OCI-LY1 (cell line): ENCODE results near the gene CASZ1.

Experiments used
- H2AFZ ChIP-seq: fragments of 200-600 bp; sonication (generic), shearing (Covaris generic); 2 replicates; pipeline ENCODE4 v1.6.0; 2014; ENCODE audit warnings: antibody characterized with exemption, mild to moderate bottlenecking, low read length
- H3F3A ChIP-seq: fragments of 200-600 bp; sonication (generic), shearing (Covaris generic); 2 replicates; pipeline ENCODE4 v1.6.0; 2014; ENCODE audit warnings: mild to moderate bottlenecking, antibody characterized with exemption, low read length, moderate library complexity; ENCODE audit not compliant: insufficient read depth
- H3K27ac ChIP-seq: fragments of 200-600 bp; sonication (generic); 2 replicates; pipeline ENCODE4 v1.5.1; 2014; ENCODE audit warnings: low read length, mixed run types, mild to moderate bottlenecking, low read depth; ENCODE audit not compliant: poor library complexity, severe bottlenecking
- H3K27me3 ChIP-seq: fragments of 200-600 bp; sonication (generic); 2 replicates; pipeline ENCODE4 v1.6.0; 2014; ENCODE audit warnings: antibody characterized with exemption, mild to moderate bottlenecking, low read length, moderate library complexity; ENCODE audit not compliant: insufficient read depth
- H3K36me3 ChIP-seq: fragments of 200-600 bp; sonication (generic); 2 replicates; pipeline ENCODE4 v1.6.1; 2014; ENCODE audit warnings: mild to moderate bottlenecking, antibody characterized with exemption, low read length, moderate library complexity, mixed read lengths; ENCODE audit not compliant: insufficient read depth
- H3K4me1 ChIP-seq: fragments of 200-600 bp; sonication (generic); 2 replicates; pipeline ENCODE4 v1.5.1; 2014; ENCODE audit warnings: mild to moderate bottlenecking, low read length, moderate library complexity; ENCODE audit not compliant: insufficient read depth, severe bottlenecking
- H3K4me2 ChIP-seq: fragments of 200-600 bp; sonication (generic), shearing (Covaris generic); 2 replicates; pipeline ENCODE4 v1.6.1; 2014; ENCODE audit warnings: low read length
- H3K4me3 ChIP-seq: fragments of 200-600 bp; sonication (generic); 2 replicates; pipeline ENCODE4 v1.5.1; 2014; ENCODE audit warnings: low read length, low read depth, mild to moderate bottlenecking, mixed read lengths; ENCODE audit not compliant: poor library complexity, severe bottlenecking
- H3K79me2 ChIP-seq: fragments of 200-600 bp; shearing (Covaris generic); 2 replicates; pipeline ENCODE4 v1.6.1; 2016; ENCODE audit warnings: mixed run types, low read length, mixed read lengths; ENCODE audit not compliant: insufficient read depth
- H3K9ac ChIP-seq: fragments of 200-600 bp; sonication (generic), shearing (Covaris generic); 2 replicates; pipeline ENCODE4 v1.6.1; 2014; ENCODE audit warnings: mild to moderate bottlenecking, low read length, mixed read lengths
- H3K9me2 ChIP-seq: fragments of 200-600 bp; sonication (generic), shearing (Covaris generic); 2 replicates; pipeline ENCODE4 v1.6.1; 2014; ENCODE audit warnings: low read depth, mild to moderate bottlenecking, low read length, mixed read lengths
- H3K9me3 ChIP-seq: fragments of 200-600 bp; shearing (Covaris generic); 2 replicates; pipeline ENCODE4 v1.6.1; 2014; ENCODE audit warnings: low read length, mixed read lengths
- H4K20me1 ChIP-seq: fragments of 200-600 bp; sonication (generic), shearing (Covaris generic); 2 replicates; pipeline ENCODE4 v1.6.0; 2016; ENCODE audit warnings: mild to moderate bottlenecking, low read length; ENCODE audit not compliant: insufficient read depth
- CTCF ChIP-seq: fragments of 200-600 bp; sonication (generic), shearing (Covaris generic); IDR thresholded peaks from 2 replicates; pipeline ENCODE4 v1.5.1; 2017; ENCODE audit warnings: mild to moderate bottlenecking, antibody characterized with exemption, low read length, moderate library complexity, mixed read lengths
- EZH2 ChIP-seq: fragments of 200-600 bp; sonication (generic), shearing (Covaris generic); IDR thresholded peaks from 2 replicates; pipeline ENCODE4 v1.8.0; 2017; ENCODE audit warnings: borderline replicate concordance, mixed run types, mild to moderate bottlenecking, antibody characterized with exemption, low read length, moderate library complexity, mixed read lengths

CASZ1 gene

GRCh38 chr1:10701145-10701544 lies 95.3 kb downstream of the CASZ1 start:
- Histone ChIP-seq H3K27ac (no peak overlapping the region), H3K4me3 (no peak overlapping the region), H3K4me1 (no peaks in the 10 kb centered on the region), H2AFZ (no peak overlapping the region), H3K4me2 (no peak overlapping the region), H3K36me3 (no peaks in the 10 kb centered on the region), H3K79me2 (no peaks in the 10 kb centered on the region), H3K9me2 (no peaks in the 10 kb centered on the region), H4K20me1 (no peaks in the 10 kb centered on the region), H3K9me3 (no peaks in the 10 kb centered on the region), H3F3A (no peaks in the 10 kb centered on the region), H3K9ac (no peak overlapping the region), H3K27me3 (no peaks in the 10 kb centered on the region)
- TF ChIP-seq EZH2 (no peak), CTCF (no peak)

GRCh38 chr1:10699470-10699835 lies 97.0 kb downstream of the CASZ1 start:
- Histone ChIP-seq H3K79me2 (no peaks in the 10 kb centered on the region), H3K4me1 (peaks cover 4% of the 10 kb centered on the region), H3K9ac (no peak overlapping the region), H3K4me2 (no peak overlapping the region), H3K4me3 (no peak overlapping the region), H2AFZ (no peak overlapping the region), H3K9me3 (no peaks in the 10 kb centered on the region), H3K36me3 (no peaks in the 10 kb centered on the region), H4K20me1 (no peaks in the 10 kb centered on the region), H3F3A (no peaks in the 10 kb centered on the region), H3K9me2 (no peaks in the 10 kb centered on the region), H3K27me3 (no peaks in the 10 kb centered on the region), H3K27ac (no peak overlapping the region)
- no peak for TF ChIP-seq CTCF
- TF ChIP-seq EZH2 = no peak

GRCh38 chr1:10698726-10699469 lies 97.5 kb downstream of the CASZ1 start:
- no peak overlapping the region for H3K4me2 ChIP-seq

More at GRCh38 chr1:10698726-10699469, 97.5 kb downstream of the CASZ1 start:
- H3K9ac ChIP-seq = no peak overlapping the region
- H3K79me2 ChIP-seq = no peaks in the 10 kb centered on the region
- H3F3A ChIP-seq = no peaks in the 10 kb centered on the region
- H4K20me1 ChIP-seq = no peaks in the 10 kb centered on the region
- no peak overlapping the region for H2AFZ ChIP-seq
- no peaks in the 10 kb centered on the region for H3K27me3 ChIP-seq
- H3K9me2 ChIP-seq = no peaks in the 10 kb centered on the region
- H3K4me3 ChIP-seq = no peak overlapping the region
- H3K9me3 ChIP-seq = no peaks in the 10 kb centered on the region
- peaks cover 4% of the 10 kb centered on the region for H3K4me1 ChIP-seq
- no peaks in the 10 kb centered on the region for H3K36me3 ChIP-seq
- H3K27ac ChIP-seq = no peak overlapping the region
- TF ChIP-seq CTCF (no peak), EZH2 (no peak)
